Kidney epithelial cell (primary cell): ENCODE results near the gene CANT1. TPM values are rescaled to one million over a fixed set of nuclear protein-coding genes. Genes with fewer than 3 reads are reported as not detected.

Source experiments
- DNase-seq: peaks from one replicate; pipeline ENCODE4 v3.0.0-alpha.2; 2010; ENCODE audit warnings: low read depth
- H3K27me3 ChIP-seq: 2 replicates; pipeline ENCODE4 v1.6.0; 2011; ENCODE audit warnings: low read length; ENCODE audit not compliant: control insufficient read depth, insufficient read depth
- H3K36me3 ChIP-seq: 2 replicates; pipeline ENCODE4 v1.5.1; 2011; ENCODE audit warnings: low read length; ENCODE audit not compliant: control insufficient read depth, insufficient read depth
- H3K4me3 ChIP-seq: 2 replicates; pipeline ENCODE4 v1.5.1; 2011; ENCODE audit warnings: low read depth, mild to moderate bottlenecking, control low read depth, low read length
- total RNA-seq: library from RNA; depleted of rRNA; stranded (reverse); fragments of >200 nt; gene quantifications from 2 replicates; pipeline ENCODE4 v1.2.3, GENCODE V29; 2015
- TF ChIP-seq, protein P1 (sequence below): IDR thresholded peaks from 2 replicates; pipeline ENCODE4 v1.5.1; 2011; ENCODE audit warnings: mild to moderate bottlenecking, moderate library complexity, low read length, control low read depth, inconsistent platforms; ENCODE audit not compliant: insufficient read depth, poor library complexity, severe bottlenecking

CANT1 gene
- total RNA-seq, 1 donor from 2014 or later: 54.6 TPM

DNA sequence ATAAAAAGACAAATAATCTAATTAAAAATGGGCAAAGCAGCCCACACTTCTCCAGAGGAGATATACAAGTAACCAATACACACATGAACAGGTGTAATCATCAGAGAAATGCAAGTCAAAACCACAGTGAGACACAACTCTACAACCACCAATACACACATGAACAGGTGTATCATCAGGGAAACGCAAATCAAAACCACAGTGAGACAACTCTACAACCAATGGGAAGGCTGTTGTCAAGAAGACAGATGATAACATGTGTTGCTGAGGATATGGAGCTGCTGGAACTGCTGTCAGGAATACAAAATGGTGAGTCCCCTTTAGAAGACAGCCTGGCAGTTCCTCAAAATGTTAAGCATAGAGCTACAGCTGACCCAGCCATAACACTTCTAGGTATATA, 42.6 kb upstream of the CANT1 start:
- no peak overlapping the region for H3K4me3 ChIP-seq

DNA sequence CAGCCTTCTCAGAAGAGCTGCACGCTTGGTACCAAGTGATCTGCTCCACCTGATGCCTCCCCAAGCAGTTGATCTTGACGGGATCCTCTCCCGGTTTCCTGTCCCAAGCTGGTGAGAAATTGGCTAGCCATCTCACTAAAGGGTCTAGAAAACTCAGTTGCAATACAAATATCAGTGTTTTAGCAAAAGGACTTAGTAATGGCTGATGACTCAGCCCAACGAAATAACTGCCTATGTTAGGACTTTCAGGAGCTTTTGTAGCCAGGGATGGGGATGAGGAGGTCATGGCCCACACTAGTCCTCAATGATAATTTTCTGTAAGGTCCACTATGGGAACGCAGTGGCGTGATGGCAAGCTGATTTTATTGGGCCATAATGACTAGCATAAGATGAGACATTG, 41.7 kb upstream of the CANT1 start:
- no peak overlapping the region for H3K4me3 ChIP-seq
- TF ChIP-seq, protein P1, sequence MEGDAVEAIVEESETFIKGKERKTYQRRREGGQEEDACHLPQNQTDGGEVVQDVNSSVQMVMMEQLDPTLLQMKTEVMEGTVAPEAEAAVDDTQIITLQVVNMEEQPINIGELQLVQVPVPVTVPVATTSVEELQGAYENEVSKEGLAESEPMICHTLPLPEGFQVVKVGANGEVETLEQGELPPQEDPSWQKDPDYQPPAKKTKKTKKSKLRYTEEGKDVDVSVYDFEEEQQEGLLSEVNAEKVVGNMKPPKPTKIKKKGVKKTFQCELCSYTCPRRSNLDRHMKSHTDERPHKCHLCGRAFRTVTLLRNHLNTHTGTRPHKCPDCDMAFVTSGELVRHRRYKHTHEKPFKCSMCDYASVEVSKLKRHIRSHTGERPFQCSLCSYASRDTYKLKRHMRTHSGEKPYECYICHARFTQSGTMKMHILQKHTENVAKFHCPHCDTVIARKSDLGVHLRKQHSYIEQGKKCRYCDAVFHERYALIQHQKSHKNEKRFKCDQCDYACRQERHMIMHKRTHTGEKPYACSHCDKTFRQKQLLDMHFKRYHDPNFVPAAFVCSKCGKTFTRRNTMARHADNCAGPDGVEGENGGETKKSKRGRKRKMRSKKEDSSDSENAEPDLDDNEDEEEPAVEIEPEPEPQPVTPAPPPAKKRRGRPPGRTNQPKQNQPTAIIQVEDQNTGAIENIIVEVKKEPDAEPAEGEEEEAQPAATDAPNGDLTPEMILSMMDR: no peak
- peaks cover 6% of the 10 kb centered on the region for H3K27me3 ChIP-seq
- no peaks in the 10 kb centered on the region for H3K36me3 ChIP-seq
- no peak for DNase-seq

More for the DNA sequence above, 42.6 kb upstream of the CANT1 start:
- no peak for DNase-seq
- TF ChIP-seq, protein P1: no peak
- peaks cover 6% of the 10 kb centered on the region for H3K27me3 ChIP-seq
- no peaks in the 10 kb centered on the region for H3K36me3 ChIP-seq

DNA sequence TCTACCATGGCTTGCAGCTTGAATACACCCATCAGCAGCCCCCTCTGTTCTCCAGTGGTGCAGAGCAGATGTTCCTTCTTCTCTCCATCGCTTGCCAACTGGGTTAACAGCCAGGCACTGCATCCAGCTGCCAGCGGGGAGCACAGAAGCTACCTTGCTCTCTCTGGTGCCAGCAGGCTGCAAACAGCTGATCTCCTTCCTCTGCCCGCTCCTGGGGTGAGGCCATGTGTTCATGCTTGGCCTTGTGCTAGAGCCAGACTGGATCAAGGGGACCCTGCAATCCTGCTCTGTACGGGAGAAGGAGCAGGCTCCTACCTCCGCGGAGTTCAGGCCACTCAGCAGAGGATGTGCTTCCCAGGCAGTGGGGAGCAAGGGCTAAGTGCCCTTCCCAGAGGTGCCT, 41.0 kb upstream of the CANT1 start:
- DNase-seq: no peak
- Histone ChIP-seq H3K36me3 (no peaks in the 10 kb centered on the region), H3K27me3 (peaks cover 6% of the 10 kb centered on the region), H3K4me3 (no peak overlapping the region)
- TF ChIP-seq, protein P1: no peak

DNA sequence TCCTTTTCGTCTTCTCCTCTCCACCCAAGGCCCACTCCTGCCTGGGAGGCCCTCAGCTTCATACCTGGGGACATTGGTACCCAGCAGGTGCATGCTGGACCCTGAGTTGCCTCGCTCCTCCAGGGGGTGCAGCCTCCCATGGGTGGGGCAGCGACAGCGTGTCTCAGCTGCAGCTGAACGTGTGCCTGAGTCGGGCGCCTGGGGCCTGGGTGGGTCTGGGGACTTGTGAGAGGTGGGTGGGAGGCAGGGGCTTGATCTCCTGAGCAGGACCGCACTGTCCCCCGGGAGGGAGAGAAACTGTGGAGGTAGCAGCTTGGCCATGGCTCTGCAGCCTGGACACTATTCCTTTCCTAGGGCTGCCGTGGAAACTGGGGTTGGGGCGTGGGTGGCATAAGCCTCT, 40.3 kb upstream of the CANT1 start:
- Histone ChIP-seq H3K36me3 (no peaks in the 10 kb centered on the region), H3K4me3 (no peak overlapping the region), H3K27me3 (peaks cover 6% of the 10 kb centered on the region)
- no peak for DNase-seq
- TF ChIP-seq, protein P1: no peak

DNA sequence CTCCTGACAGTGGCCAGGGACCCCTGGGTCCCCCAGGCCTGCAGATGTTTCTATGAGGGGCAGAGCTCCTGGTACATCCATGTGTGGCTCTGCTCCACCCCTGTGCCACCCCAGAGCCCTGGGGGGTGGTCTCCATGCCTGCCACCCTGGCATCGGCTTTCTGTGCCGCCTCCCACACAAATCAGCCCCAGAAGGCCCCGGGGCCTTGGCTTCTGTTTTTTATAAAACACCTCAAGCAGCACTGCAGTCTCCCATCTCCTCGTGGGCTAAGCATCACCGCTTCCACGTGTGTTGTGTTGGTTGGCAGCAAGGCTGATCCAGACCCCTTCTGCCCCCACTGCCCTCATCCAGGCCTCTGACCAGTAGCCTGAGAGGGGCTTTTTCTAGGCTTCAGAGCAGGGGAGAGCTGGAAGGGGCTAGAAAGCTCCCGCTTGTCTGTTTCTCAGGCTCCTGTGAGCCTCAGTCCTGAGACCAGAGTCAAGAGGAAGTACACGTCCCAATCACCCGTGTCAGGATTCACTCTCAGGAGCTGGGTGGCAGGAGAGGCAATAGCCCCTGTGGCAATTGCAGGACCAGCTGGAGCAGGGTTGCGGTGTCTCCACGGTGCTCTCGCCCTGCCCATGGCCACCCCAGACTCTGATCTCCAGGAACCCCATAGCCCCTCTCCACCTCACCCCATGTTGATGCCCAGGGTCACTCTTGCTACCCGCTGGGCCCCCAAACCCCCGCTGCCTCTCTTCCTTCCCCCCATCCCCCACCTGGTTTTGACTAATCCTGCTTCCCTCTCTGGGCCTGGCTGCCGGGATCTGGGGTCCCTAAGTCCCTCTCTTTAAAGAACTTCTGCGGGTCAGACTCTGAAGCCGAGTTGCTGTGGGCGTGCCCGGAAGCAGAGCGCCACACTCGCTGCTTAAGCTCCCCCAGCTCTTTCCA, 39.5 kb upstream of the CANT1 start:
- TF ChIP-seq, protein P1: no peak
- H3K4me3 ChIP-seq: no peak overlapping the region
- no peak for DNase-seq
- no peaks in the 10 kb centered on the region for H3K36me3 ChIP-seq
- H3K27me3 ChIP-seq: peaks cover 6% of the 10 kb centered on the region
